GM10266 (cell line): ENCODE data around the gene TMCC1.

Experiments used
- DNase-seq: peaks from one replicate; pipeline ENCODE4 v3.0.0; 2012; ENCODE audit errors: extremely low spot score
- CTCF ChIP-seq: IDR thresholded peaks from 2 replicates; pipeline ENCODE4 v1.5.1; 2012; ENCODE audit warnings: mild to moderate bottlenecking, low read depth; ENCODE audit not compliant: control insufficient read depth, insufficient read depth; ENCODE audit errors: missing control alignments

TMCC1 gene

GRCh38 chr3:129608936-129609590 is 284.4 kb downstream of the TMCC1 start:
- no peak for TF ChIP-seq CTCF
- DNase-seq, result no peak

GRCh38 chr3:129608087-129608935 is 285.2 kb downstream of the TMCC1 start:
- TF ChIP-seq CTCF, result peak; percentile 28
- DNase-seq, result no peak

- DNase-seq, result no peak
- TF ChIP-seq CTCF, result no peak
These were observed 286.0 kb downstream of the TMCC1 start for GRCh38 chr3:129607391-129608068.

GRCh38 chr3:129606636-129607390 is 286.7 kb downstream of the TMCC1 start, which contains the start of gene PLXND1:
PLXND1 (minus strand) TSS chr3:129606676; CDS start chr3:129606639, 37 bp downstream.
- DNase-seq, result peak; percentile 89
- TF ChIP-seq CTCF, result no peak

GRCh38 chr3:129605922-129606635 is 287.4 kb downstream of the TMCC1 start:
- peak; percentile 71 for DNase-seq
- no peak for TF ChIP-seq CTCF

- TF ChIP-seq CTCF, result no peak
- peak; percentile 64 for DNase-seq
These were observed 288.1 kb downstream of the TMCC1 start for GRCh38 chr3:129605203-129605921.
